B cell (primary cell): ENCODE results near the gene SLC2A13.

ENCODE experiments used
- CTCF ChIP-seq: fragments of 200-600 bp; IDR thresholded peaks from one replicate; pipeline ENCODE4 v1.8.0; 2022; ENCODE audit warnings: antibody characterized with exemption, mild to moderate bottlenecking
- EZH2 ChIP-seq: IDR thresholded peaks from 2 replicates; pipeline ENCODE4 v1.6.1; 2012; ENCODE audit warnings: borderline replicate concordance, low read depth, mild to moderate bottlenecking, moderate library complexity, low read length; ENCODE audit not compliant: insufficient read depth, poor library complexity, severe bottlenecking

GRCh38 chr12:40104461-40105264, 1.2 kb downstream of the SLC2A13 start:
- TF ChIP-seq CTCF, result no peak
- TF ChIP-seq EZH2, result no peak
